Measurements from ENCODE around the gene BBX.

The BBX gene
- long read RNA-seq, donor 1, partial matches to known transcripts, result 17 of 17 reads
- long read RNA-seq, donor 1, other reads (novel, unspliced or antisense), result 0 of 17 reads
- long read RNA-seq, donor 2, partial matches to known transcripts, result 0 of 1 reads
- long read RNA-seq, donor 2, other reads (novel, unspliced or antisense), result 0 of 1 reads
- long read RNA-seq, donor 3, partial matches to known transcripts, result 13 of 13 reads
- long read RNA-seq, donor 3, other reads (novel, unspliced or antisense), result 0 of 13 reads
- long read RNA-seq, donor 4, partial matches to known transcripts, result 52 of 52 reads
- long read RNA-seq, donor 4, other reads (novel, unspliced or antisense), result 0 of 52 reads
- long read RNA-seq, donor 5, partial matches to known transcripts, result 19 of 19 reads
- long read RNA-seq, donor 5, other reads (novel, unspliced or antisense), result 0 of 19 reads
- long read RNA-seq, donor 6, partial matches to known transcripts, result 6 of 6 reads
- long read RNA-seq, donor 6, other reads (novel, unspliced or antisense), result 0 of 6 reads
- long read RNA-seq, donor 7, partial matches to known transcripts, result 94 of 95 reads
- long read RNA-seq, donor 7, other reads (novel, unspliced or antisense), result 0 of 95 reads
- long read RNA-seq, donor 8, partial matches to known transcripts, result 25 of 25 reads
- long read RNA-seq, donor 8, other reads (novel, unspliced or antisense), result 0 of 25 reads

- peak; percentile 99 for DNase-seq
Observed at GRCh38 chr3:107522510-107523288, at the start of gene BBX. Gene BBX, plus strand, starts transcription at chr3:107522962. Its CDS starts 187,499 bp downstream, at chr3:107710461.

- no peak for DNase-seq
Observed at GRCh38 chr3:107476462-107476861, 46.3 kb upstream of the BBX start.

GRCh38 chr3:107487490-107487889 is 35.3 kb upstream of the BBX start:
- DNase-seq, result no peak

- DNase-seq, result no peak
Observed at GRCh38 chr3:107488942-107489341, 33.8 kb upstream of the BBX start.

GRCh38 chr3:107493134-107493533 is 29.6 kb upstream of the BBX start:
- DNase-seq, result no peak

GRCh38 chr3:107496855-107497254 is 25.9 kb upstream of the BBX start:
- no peak for DNase-seq

GRCh38 chr3:107498646-107499045 is 24.1 kb upstream of the BBX start:
- no peak for DNase-seq

- DNase-seq, result no peak
Observed at GRCh38 chr3:107506458-107506857, 16.3 kb upstream of the BBX start.

- no peak for DNase-seq
Observed at GRCh38 chr3:107508331-107508730, 14.4 kb upstream of the BBX start.

- no peak for DNase-seq
Observed at GRCh38 chr3:107512108-107512507, 10.7 kb upstream of the BBX start.

- no peak for DNase-seq
Observed at GRCh38 chr3:107514453-107514852, 8.3 kb upstream of the BBX start.

- no peak for DNase-seq
Observed at GRCh38 chr3:107516475-107516874, 6.3 kb upstream of the BBX start.

GRCh38 chr3:107520535-107520934 is 2.2 kb upstream of the BBX start:
- no peak for DNase-seq

- DNase-seq, result no peak
Observed at GRCh38 chr3:107521469-107522059, 1.2 kb upstream of the BBX start.

GRCh38 chr3:107523289-107523538 is 452 bp downstream of the BBX start:
- no peak for DNase-seq

- peak; percentile 93 for DNase-seq
Observed at GRCh38 chr3:107523539-107524325, 970 bp downstream of the BBX start.

- peak; percentile 65 for DNase-seq
Observed at GRCh38 chr3:107524326-107524840, 1.6 kb downstream of the BBX start.

- DNase-seq, result peak; percentile 84
Observed at GRCh38 chr3:107524841-107525643, 2.3 kb downstream of the BBX start.

GRCh38 chr3:107525644-107526305 is 3.0 kb downstream of the BBX start:
- DNase-seq, result no peak

- DNase-seq, result no peak
Observed at GRCh38 chr3:107531917-107532469, 9.2 kb downstream of the BBX start.
